Measurements from ENCODE around the gene PCK1.

PCK1 gene

GRCh38 chr20:57608516-57608915 lies 47.6 kb downstream of the PCK1 start:
- DNase-seq: no peak

GRCh38 chr20:57609086-57609841 lies 48.4 kb downstream of the PCK1 start:
- no peak for DNase-seq

- DNase-seq: no peak
Observed at GRCh38 chr20:57609842-57610167, 48.9 kb downstream of the PCK1 start.

DNA sequence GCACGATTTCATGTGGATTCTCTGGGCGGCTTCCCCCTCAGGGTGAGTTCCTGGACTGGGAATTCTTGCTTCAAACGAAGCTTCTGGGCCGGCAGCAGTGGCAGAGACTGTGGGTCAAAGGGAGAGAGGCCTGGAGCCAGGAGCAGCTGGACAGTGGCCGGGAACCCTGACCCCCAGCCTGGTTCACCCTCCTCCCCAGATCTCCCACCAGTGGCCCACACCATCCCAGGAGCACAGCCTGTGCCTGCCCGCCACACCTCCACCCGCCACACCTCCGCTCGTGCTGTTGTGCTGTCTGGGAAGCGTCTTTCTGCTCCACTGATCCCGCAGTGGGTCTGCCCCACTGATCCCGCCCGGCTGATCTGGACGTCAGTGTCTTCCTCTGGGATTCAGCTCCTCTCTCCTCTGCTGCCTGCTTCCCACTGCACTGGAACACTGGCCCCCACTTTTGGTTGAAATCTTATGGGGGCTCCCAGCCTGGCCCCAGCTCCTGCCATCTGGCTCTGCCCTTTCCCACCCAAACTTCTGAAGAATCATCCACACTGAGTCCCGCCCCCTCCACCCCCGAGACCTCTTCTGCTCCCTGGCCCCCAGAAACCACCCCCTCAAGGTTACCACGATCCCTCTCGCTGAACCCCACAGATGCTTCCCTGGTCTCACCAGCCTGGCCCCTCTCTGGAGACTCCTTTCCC lies 49.5 kb downstream of the PCK1 start:
- DNase-seq: no peak

DNA sequence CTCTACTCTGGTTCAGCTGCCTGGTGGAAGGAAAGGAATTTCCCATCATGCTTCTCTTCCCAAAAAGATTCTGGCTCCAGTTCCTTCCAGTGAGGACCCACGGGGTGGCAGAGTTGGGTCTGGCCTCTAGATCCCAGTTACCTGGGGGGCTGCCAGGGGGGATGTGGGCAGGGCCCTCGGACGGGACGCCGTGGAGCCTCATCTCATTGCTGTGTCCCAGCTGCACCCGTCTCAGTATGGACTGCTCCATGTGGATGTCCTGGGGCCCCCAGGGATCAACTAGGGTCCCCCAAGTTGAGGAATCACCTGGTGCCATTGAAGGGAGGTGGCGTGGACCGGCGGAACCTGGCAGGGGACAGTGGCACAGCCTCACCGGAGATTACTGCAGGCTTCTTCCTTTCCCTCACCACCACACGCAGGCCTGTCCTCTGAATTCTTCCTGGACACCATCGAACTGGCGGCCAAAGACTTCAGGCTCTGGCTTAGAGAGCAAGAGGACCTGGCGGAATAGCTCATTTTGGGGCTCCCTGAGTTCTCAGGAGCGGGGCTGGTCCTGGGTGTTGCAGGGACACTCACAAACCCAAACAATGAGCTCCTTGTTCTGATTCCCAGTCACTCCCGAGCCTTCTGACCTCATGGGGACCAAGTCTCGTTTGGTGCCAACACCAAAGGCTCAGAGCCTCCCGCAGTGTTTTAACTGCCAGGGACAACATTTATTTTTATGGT lies 50.8 kb downstream of the PCK1 start:
- no peak for DNase-seq

- DNase-seq: no peak
Observed at GRCh38 chr20:57612436-57612835, 51.5 kb downstream of the PCK1 start.

GRCh38 chr20:57612916-57613315 lies 52.0 kb downstream of the PCK1 start:
- DNase-seq: no peak

DNA sequence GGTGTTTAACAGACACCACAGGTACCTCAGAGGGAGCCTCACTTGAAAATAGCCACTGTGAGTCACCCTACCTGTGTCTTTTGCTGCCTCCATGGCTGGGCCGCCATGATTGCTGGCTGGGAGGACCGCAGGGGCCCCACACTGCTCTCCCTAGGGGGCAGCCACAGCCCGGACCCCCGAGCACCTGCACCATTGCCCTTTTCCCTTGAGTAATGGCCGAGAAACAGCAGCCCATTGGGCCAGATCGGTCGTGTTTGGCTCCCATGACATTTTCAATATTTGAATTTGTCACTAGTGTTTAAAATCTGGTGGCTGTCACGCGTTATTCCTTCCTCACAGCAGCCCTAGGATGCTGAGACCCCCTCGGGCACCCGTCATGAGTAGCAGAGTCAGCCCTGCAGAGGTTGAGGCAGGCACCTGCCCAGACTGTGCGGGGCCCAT lies 52.6 kb downstream of the PCK1 start:
- no peak for DNase-seq

DNA sequence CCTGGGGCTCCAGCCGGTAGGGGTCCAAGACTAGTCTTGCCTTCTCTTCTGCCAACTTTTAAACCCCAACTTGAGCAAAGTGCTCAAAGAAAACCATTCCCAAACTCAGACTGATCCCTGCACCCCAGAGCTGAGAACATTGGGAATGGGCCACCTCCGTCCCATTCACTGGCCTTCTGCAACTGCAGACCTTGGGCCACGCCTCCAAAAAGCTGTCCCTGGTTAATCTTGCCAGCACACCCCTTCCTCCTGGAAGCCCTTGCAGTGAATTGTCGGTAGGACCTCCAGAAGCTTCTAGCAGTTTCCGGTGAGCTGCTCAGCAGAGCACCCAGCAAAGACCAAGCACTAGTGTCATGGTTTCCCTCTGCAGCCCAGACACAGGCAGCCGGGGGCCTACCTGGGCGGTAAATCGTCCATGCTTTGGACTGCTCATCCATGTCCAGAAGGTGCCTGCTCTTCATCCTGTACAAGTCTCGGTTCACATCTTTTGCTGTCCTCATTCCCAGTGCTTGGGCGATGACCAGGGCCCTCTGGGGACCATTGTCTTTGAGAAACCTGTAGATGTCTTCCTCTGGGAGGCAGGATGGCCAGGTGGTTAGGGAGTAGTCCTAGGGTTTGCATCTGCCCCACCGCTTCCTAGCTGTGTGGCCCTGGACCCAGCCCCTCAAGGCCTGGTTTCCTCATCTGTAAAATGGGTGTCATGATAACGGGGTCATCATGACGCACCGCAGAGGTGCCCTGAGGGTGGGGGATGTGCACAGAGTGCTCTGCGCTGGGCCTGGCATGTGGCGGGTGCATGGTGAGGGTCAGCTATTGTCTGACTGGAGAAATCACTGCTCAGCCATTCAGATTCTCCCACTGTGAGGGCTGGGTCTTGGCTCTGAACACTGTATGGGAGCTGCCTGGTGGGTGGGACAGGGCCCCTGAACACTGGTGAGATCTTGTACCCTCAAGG lies 53.9 kb downstream of the PCK1 start:
- no peak for DNase-seq

DNA sequence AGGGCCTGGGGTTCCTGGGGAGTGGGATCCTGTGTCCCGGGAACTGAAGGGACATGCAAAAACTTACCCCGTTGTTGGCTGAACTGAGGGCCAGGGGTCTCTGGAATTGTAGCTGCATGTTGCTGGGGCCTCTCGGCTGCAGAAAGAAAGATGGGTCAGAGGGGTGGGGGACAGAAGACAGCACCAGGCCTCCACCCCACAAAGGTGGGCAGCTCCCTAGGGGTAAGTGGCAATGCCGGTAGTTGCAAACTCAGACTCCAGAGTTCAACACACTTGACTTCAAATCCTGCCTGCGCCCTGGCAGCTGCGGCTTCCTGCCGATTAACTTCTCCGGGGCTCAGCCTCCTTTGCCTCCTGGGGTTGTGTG lies 54.5 kb downstream of the PCK1 start:
- no peak for DNase-seq

DNA sequence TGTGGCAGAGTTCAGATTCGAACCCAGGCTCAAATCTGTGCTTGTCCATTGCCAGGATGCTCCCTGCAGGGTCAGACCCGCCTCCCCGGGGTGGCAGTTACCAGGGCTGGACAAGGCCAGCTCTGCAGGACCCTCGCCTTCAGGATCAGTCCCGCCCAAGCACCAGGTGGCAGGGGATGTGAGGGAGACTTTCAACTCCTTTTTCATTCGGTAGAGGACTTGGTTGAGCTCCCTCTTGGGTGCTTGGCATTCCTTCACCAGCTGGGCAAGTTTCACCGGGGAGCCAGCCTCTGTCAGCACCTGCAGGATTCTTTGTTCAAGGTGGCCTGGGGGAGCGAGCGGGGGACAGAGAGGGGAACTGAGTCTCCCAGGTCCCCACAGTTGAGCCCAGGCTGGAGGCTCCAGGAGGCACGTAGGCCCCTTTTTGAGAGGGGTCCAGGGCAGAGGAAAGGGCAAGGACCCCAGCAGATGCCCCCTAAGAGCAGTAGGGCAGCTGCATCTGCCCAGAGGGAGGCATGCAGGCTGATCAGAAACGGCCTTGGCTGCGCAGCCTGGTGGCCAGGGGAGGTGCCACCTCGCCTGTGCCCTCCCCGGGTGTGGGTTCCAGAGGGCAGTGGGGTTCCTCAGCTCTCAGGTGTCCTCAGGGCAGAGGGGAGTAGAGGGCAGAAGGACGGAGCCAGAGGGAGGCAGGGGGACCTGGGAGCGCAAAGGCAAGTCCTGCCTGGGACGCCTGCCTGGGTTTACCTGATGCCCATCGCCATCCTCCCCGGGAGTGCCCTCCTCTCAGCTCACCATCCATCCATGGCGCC lies 55.4 kb downstream of the PCK1 start:
- no peak for DNase-seq

DNA sequence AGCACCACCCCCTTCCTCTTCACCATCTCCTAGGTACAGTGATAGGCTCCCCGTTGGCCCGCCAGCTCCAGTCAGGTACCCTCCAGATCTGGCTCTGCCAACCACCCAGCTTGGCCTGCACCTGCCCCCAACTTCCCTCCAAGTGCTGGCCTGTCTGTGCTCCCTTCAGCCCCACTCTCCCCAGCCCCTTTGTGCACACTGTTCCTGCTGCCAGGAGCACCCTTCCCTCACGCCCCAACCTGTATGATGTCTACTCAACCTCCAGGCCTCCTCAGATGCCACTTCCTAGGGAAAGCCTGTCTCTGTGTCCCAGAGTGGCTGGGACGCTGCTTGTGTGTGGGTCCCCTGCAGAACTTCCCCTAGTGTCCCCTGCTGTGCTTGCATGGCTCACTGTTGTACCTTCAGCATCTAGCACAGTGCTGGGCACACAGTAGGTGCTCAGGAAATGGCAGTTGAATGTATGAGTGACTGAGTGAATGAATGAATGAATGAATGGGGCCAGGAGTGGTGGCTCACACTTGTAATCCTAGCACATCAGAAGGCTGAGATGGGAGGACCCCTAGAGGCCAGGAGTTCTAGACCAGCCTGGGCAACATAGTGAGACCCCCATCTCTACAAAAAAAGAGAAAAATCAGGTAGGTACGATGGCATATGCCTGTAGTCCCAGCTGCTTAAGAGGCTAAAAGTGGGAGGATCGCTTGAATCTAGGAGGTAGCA lies 56.3 kb downstream of the PCK1 start:
- no peak for DNase-seq
